ENCODE data around the gene STARD8.
"Not testable (repeated sequence)": the region's sequence is repeated elsewhere in the genome, so short reads cannot be mapped to it uniquely, and the experiment has no call there.

STARD8 gene

DNA sequence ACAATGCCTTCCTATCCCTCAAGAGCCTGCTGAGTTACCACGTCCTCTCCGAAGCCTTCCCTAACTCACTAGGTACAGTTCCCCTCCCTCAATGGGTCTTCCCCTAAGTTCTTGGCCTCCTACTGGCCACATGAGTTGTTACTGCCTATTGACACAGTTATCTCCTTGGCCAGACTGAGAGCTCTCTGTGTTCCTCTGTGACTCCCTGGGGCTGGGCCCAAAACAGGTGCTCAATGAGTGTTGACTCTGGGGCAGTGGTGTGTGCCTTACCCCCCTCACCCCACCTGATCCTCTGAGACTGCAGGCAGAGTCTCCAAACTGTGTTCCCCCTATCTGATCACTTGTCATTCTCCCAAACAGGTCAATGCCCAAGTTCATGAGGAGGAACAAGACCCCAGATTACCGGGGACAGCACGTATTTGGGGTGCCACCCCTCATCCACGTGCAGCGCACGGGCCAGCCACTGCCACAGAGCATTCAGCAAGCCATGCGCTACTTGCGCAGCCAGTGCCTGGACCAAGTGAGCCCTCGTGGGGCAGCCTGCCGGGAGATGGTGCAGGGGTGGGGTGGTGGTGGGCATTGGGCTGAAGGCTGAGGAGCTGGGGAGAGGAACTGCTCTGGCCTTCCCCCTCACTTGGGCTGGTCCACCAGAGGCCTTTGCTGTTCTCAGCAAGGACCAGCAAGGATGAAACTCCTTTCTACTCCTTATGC, 72.6 kb downstream of the STARD8 start:
- DNase-seq = no peak

DNA sequence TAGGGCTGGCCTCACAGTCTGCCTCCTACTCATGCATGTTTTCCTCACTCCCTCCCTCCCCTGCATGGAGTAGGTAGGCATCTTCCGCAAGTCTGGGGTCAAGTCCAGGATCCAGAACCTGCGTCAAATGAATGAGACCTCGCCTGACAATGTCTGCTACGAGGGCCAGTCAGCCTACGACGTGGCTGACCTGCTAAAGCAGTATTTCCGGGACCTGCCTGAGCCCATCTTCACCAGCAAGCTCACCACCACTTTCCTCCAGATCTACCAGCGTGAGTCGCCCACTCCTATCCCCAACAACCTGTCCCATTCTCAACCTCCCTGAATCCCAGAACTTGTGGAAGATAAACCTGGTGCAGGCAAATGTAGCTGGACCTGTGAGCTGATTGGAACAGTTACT, 73.4 kb downstream of the STARD8 start:
- DNase-seq = no peak

DNA sequence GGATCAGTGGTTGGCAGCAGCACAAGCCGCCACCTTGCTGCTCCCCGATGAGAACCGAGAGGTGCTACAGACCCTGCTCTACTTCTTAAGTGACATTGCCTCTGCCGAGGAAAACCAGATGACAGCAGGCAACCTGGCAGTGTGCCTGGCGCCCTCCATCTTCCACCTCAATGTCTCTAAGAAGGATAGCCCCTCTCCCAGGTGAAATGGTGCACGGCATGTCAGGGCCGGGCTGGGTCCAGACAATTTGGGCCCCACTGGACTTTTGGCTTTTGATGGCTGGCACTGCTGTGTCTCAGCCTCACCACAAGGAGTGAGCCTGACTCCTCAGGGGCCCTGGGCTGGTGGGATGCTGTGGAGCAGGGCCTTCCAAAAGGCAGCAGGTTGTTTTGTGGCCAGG, 74.1 kb downstream of the STARD8 start:
- DNase-seq = no peak

DNA sequence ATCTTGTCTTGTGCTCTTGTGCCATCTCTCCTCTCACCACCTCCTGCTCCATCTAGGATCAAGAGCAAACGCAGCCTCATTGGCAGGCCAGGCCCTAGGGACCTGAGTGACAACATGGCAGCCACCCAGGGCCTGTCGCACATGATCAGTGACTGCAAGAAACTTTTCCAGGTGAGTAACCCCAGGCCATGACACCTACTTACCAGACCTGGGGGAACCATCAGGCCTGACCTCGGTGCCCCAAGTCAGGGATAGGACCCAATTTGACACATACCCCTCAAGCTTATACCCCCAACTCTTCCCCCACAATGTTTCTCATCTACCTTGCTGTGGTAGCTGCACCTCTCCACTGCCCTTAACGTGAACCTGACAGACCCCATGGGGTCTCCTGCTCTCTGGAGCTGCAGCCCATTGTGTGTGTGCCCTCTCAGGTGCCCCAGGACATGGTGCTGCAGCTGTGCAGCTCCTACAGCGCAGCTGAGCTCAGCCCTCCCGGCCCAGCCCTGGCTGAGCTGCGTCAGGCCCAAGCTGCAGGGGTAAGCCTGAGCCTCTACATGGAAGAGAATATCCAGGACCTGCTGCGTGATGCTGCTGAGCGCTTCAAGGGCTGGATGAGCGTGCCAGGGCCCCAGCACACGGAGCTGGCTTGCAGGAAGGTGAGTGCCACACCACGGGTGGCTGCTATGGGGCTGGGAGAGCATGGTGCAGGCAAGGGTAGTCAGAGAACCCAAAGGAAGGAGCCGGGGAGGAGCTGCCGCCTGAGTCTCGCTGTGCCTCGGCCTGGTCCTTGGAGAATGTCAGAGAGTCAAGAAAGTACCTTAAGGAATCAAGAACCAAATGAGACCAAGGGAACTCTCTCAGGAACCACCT, 74.8 kb downstream of the STARD8 start:
- no peak for DNase-seq

DNA sequence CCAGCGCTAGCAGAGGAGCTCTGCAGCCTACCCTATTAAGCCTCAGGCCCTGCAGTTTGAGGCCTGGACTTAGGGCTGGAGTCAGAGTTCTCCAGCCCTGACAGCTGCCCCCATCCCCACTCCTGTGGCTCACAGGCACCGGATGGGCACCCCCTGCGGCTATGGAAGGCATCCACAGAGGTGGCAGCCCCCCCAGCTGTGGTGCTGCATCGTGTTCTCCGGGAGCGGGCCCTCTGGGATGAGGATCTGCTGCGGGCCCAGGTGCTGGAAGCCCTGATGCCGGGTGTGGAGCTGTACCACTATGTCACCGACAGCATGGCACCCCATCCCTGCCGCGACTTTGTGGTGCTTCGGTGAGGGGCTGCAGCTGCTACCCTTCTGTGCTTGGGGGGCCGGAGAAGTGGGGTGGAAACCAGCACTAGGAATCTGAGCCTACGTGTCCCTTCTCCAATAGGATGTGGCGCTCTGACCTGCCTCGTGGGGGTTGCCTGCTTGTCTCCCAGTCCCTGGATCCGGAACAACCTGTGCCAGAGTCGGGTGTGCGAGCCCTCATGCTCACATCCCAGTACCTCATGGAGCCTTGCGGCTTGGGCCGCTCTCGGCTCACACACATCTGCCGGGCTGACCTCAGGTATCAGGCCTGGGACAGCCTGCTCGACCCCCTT, 76.2 kb downstream of the STARD8 start:
- DNase-seq = no peak

DNA sequence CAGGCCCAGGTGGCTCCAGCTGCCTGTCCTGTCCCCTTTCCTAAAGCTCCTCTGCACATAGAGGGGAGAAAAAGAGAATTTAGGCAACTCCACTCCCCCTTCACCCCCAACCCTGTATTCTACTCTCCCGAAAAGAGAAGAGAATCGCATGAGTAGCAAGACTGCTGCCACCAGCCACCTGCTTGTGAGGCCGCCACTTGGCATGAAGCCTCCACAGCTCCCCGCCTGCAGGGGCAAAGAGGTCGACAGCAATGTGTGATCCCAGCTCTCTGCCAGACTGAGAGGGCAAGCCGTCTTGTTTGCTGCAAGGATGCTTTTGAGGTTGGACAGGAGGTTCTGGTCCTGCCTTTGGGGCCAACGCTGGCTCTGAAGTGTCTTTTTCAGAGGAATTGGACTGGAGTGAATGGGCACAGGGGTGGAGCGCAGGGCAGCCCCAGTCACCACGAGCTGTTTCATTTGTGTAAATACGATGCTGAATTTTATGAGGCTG, 77.1 kb downstream of the STARD8 start:
- DNase-seq = no peak

DNA sequence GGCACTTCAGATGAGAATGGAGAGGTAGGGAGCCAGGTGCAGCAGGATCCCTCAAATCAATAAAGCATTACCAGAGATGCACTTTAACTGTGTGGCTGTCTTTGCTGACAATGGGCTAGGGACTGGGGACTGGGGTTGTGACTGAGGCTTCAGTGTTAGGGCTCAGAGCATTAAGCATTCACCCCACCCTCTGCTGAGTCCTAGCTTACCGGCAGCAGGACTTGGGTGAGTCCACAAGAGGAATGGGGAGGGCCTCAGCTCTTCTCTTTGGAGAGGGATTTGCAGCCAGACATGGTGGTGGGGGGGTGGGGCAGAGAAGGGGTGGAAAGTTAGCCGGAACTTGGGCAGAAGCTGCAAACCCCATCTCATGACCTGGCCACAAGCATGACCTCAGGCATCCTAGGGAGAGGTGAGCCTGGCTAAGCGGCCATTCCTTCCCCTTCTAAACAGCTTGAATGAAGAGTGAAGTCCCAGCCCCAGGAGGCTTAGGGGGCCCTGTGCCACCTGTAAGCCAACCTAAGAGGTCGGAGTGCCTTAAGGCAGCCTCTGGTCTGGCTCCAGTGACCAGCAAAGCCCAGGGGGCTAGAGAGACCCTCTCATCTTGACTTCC, 78.4 kb downstream of the STARD8 start:
- peak; percentile 8 for DNase-seq

DNA sequence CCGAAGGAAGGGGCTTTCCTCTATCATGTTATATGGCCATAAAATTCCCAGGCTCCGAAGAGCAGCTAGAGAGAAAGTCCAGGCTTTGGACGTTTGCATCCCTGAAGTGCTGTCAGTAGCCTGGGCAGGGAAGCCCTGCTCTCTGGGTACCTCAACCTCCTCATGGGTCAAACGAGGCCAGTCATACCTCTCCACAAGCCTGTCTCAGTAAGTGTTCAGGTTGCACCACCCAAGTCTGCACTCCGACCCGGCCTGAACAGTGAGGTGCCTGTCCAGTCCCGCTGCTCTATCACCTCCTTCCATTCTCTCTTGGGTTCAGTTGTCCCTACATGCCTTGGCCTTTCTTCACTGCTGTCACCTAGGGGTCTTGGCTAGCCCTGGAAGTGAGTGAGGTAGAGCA, 78.9 kb downstream of the STARD8 start:
- DNase-seq = no peak

DNA sequence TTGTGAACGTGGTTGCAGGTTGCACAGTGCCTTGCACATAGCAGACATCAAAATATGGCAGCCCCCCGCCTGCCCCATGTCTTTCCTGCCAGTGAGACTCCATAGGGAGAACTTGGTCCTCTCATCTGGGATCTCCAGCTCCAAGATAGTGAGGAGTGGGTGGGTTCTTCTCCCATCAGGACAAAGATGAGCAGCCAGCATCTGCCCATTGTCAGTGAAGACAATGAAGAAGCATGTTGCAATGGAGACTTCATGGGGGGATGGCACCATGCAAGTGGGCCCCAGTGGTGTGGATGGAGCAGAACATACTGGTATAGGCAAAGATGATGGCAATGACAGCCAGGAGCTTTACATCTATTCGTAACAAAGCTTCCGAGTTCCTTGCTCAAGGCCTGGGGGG, 80.2 kb downstream of the STARD8 start:
- no peak for DNase-seq

DNA sequence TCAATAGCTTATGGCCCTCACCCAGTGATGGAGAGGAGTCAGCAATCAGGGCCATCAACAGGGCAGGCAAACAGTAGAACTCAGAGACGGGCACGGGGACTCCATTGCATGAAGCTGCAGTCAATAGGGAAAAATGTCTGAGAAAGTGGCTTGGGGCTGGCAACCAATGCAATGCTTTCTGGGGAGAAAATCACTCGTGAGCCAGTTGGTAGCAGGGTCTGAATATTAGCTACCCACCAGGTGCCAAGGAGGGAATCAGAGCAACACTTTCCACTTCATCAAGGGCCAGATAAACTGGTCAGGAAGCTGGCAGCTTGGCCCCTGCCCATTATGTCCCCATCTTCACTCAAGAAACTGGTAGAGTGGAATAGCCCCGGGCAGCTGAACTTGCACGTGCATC, 80.7 kb downstream of the STARD8 start:
- no peak for DNase-seq

DNA sequence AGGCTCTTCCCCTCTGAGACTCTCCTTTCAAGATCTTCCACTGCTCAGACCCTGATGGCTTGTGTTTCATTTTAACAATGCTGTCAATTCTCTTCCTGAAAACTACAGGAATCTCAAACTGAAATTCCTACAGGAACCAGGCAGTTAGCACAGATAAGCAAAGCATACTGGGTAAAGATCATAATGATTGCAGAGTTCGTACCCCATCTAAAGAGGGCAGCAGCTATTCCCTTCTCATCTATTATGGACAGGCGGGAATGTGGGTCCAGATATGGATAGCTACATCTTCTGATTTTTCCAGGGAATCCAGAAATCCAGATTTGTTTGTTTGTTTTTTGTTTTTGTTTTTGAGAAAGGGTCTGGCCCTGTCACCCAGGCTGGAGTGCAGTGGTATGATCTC, 83.8 kb downstream of the STARD8 start:
- DNase-seq = no peak

DNA sequence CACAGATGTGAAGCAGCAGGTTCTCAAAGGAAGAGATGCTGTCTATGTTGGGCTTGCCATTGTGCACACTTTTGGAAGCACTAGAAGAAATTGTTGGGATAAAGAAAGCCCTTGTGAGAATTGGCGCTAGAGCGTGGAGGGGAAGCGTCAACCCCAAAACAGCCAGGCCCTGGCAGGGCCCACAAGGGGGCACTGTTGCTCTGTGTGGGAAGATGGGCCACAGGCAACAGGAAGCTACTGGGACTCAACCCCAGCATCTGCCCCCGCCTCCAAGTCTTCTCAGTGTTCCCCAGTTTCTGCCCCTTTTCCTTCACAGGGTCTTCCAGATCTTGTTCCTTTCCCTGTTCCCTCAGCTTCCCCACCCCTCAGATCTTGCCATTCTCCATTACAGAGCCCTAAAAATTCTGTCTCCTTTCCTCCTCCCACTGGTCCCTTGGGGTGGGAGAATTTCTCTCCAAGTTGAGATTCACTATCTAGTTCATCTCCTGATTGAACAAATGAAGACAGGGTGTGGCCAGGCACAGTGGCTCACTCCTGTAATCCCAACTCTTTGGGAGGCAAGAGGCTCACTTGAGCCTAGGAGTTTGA, 85.5 kb downstream of the STARD8 start:
- DNase-seq = peak; percentile 53

DNA sequence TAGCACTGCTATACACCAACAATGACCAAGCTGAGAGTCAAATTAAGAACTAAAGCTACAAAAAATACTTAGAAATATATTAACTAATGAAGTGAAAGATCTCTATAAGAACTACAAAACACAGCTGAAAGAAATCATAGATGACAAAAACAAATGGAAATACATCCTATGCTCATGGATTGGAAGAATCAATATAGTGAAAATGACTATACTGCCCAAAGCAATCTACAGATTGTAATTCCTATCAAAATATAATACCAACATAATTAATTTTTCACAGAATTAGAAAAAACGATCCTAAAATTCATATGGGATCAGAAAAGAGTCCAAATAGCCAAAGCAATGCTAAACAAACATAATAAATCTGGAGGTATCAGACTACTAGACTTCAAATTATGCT, 87.8 kb downstream of the STARD8 start:
- no peak for DNase-seq

DNA sequence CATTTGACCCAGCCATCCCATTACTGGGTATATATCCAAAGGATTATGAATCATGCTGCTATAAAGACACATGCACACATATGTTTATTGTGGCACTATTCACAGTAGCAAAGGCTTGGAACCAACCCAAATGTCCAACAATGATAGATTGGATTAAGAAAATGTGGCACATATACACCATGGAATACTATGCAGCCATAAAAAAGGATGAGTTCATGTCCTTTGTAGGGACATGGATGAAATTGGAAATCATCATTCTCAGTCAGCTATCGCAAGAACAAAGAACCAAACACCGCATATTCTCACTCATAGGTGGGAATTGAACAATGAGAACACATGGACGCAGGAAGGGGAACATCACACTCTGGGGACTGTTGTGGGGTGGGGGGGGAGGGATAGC, 94.4 kb downstream of the STARD8 start:
- DNase-seq = not testable (repeated sequence)

DNA sequence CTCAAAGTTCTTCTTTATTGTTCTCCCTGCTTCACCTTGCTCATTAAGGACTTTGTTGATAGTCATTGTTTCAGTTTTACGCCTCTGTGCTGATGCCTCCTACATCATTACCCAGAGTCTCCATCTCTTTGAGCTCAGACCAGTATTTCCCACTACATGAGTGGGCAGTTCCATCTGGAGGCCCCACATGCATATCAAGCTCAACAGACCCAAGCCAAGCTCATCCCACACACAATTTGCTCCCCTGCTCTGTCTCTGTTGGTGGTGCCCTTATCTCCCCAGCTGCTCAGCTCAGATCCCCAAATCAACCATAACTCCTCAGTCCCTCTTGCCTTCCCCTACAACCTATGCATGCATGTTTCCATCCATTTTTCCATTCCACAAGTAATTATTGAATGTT, 96.3 kb downstream of the STARD8 start:
- no peak for DNase-seq

DNA sequence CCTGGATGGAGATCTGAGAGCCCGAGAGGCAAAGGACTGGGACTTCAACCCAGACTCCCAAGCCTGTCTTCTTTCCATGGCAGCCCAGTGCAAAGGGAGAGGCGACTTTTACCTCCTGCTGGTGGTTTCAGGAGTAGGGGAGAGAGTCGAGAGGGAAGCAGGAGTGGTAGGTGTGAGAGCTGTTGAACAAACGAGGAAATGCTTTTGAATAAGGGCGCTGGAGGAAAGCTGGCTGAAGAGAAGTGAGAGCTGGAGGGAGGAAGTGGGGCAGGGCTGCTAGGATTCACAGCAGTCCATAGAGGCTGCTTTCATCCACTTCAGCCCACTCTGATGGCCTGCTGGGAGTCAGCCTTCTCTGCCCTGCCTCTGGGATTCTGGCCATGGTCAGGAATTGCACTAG, 99.5 kb downstream of the STARD8 start:
- DNase-seq = no peak

DNA sequence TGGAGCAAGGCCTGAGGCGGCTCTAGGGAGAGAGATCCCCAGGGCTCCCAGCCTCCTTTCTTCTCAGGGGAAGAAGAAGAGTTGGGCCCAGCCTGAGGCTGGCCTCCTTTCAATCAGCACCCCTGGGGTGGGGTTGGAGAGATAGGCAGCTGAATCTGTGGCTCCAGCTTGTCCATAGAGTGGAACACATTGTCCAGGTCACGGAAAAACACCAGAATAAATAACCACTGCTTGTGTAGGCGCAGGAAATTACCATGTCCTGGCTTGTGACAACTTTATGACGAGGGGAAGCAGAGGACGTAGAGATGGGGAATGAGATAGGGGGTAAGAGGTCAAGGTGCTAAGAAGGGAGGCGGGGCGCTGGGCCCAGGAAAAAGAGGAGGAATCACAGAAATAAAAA, 100.6 kb downstream of the STARD8 start:
- no peak for DNase-seq

DNA sequence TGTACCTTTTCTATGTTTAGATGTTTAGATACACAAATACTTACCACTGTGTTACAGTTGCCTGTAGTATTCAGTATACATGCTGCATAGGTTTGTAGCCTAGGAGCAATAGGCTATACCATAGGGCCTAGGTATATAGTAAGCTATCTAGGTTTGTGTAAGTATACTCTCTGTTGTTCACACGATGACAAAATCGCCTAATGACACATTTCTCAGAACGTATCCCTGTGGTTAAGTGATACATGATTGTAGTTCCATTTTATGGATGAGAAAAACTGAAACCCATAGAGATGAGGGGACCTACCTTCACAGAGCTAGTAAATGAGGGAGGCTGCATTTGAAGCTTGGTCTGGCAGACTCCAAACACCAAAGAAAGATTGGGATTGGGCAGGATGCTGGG, 102.0 kb downstream of the STARD8 start:
- no peak for DNase-seq

DNA sequence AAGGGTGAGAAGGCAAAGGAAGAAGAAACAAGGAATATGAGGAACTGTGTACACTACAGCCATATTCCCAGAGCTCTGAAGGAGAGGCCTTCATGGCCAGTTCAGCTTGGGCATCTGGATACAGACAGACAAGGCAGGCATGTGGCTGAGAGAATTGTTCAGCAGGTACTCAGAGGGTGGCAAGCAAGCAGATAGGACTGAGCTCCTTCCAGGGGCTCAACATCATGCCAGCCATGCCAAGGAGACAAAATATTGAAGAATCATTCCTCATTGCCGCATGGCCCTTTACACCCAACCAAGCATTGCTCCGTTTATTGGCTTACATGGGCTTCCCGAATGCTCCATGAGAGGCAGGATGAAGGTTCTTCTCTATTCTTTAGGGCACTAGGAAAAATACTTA, 102.8 kb downstream of the STARD8 start:
- DNase-seq = no peak

DNA sequence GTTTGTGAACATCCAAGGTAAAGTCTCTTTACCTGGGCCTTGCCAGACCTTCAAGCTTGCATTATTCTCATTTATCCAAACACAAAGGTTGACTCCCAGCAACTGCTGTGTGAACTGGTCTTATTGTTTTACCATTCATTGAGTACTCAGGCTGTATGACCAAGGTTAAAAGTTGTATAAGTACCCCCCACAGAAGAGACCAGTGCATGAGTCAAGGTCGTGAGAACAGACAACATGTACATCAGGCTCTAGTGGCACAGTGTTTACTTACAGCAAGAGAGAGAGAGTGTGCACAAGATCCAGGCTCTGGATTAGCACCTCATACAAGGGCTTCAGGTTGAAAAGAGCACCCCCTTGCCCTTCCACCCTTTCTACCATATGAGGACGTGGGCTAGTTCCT, 103.9 kb downstream of the STARD8 start:
- DNase-seq = no peak

DNA sequence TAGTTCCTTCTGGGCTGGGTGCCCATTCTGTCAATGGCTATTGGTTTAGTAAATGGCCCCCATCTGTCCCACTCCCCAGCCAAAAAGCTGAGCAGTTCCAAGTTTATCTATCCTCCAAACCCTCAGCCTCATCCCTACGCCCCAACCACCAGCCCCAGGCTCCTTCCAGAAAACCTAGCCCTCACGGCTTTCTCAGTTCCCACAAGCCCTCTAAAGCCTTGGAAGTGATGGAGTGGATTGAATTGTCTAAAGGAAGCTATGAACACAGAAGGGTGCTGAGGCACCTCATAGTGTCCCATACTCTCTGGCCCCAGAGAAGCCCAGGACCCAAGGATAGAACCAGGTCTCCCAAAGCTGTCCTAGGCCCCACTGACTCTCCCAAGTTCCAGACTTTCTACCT, 105.8 kb downstream of the STARD8 start:
- no peak for DNase-seq

DNA sequence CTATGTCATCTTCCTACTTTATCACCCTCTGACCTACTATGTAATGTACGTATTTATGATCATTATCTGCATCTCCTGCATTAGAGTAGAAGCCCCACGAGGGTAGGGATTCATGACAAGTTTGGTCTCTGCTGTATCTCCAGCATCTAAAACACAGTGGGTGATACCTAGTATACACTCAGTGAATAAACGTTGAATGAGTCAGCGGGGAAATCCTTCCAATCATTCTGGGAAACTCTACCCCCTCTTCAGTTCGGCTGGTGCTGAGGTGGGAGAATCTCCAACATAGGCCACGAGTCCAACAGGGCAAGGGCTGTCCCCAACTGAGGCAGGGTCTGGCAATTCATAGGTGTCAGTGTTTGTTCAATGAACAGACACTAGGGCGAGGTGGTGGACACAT, 106.9 kb downstream of the STARD8 start:
- no peak for DNase-seq

DNA sequence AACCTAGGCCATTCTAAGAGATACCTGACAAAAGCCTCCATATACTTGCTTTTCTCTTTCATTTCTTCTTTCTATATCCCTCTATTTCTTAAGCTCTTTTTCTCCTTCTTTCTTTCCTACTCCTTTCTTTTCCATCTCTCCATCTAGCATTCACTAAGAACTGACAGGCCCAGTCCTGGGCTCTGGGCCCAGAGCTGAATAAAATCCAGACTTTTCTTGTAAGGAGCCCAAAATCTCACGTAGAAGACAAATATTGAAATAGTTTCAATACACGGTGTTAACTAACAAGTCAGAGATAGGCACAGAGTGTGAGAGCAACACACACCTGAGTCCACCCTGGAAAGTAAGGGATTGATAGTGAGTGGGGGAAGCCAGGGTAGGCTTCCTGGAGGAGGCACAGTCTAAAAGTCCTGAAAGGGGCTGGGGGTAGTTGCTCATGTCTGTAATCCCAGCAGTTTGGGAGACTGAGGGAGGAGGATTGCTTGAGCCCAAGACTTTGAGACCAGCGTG, 108.2 kb downstream of the STARD8 start:
- DNase-seq = no peak
